SK-N-MC (cell line): ENCODE measurements around the gene MADCAM1.

Experiments used
- EZH2 ChIP-seq: fragments of 200-600 bp; sonication (generic); IDR thresholded peaks from one replicate; pipeline ENCODE4 v1.6.1; 2017; ENCODE audit warnings: antibody characterized with exemption
- POLR2AphosphoS5 ChIP-seq: IDR thresholded peaks from 2 replicates; pipeline ENCODE4 v1.6.1; 2012; ENCODE audit warnings: mild to moderate bottlenecking, low read depth, low read length, borderline replicate concordance

DNA sequence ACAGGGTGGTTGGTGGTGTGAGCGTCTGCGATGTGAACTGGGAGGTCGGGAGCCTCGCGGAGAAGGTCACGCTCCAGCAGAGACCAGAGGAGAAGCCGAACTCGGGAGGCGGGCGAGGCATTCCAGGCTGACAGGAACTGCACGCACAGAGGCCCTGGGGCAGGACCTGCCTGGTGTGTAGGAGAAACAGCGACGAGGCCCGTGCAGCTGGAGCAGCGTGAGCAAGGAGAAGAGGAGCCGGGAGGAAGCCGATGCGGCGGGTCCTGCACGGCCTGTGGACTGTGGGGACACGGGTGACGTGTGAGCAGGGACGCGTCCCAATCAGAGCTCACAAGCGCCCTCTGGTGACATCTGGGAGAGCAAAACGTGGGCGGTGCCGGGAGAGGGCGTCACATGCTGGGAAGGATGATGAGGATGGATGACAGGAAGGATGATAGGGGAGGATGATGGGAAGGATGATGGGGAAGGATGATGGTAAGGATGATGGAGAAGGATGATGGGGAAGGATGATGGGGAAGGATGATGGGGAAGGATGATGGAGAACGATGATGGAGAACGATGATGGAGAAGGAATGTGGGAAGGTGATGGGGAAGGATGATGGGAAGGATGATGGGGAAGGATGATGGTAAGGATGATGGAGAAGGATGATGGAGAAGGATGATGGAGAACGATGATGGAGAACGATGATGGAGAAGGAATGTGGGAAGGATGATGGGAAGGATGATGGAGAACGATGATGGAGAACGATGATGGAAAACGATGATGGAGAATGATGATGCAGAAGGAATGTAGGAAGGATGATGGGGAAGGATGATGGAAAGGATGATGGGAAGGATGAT is 16.1 kb upstream of the MADCAM1 start:
- no peak for TF ChIP-seq POLR2AphosphoS5
- no peak for TF ChIP-seq EZH2
